MM.1S (cell line): Measurements from ENCODE around the gene ADAMTS4.

Experiments used
- DNase-seq: peaks from one replicate; pipeline ENCODE4 v3.0.0-alpha.2; 2015
- H2AFZ ChIP-seq: fragments of 300-600 bp; sonication (generic); 2 replicates; pipeline ENCODE4 v1.6.0; 2016; ENCODE audit warnings: antibody characterized with exemption, low read length
- H3F3A ChIP-seq: fragments of 300-600 bp; sonication (generic); 2 replicates; pipeline ENCODE4 v1.6.1; 2016; ENCODE audit warnings: mild to moderate bottlenecking, antibody characterized with exemption, low read length, moderate library complexity, mixed read lengths; ENCODE audit not compliant: insufficient read depth
- H3K27ac ChIP-seq: fragments of 300-600 bp; sonication (generic); 2 replicates; pipeline ENCODE4 v1.5.1; 2016; ENCODE audit warnings: mild to moderate bottlenecking, low read length
- H3K27me3 ChIP-seq: fragments of 300-600 bp; sonication (generic); replicated peaks from 2 replicates; pipeline ENCODE4 v1.6.0; 2016; ENCODE audit warnings: low read length; ENCODE audit not compliant: insufficient read depth
- H3K36me3 ChIP-seq: fragments of 300-600 bp; sonication (generic); replicated peaks from 2 replicates; pipeline ENCODE4 v1.6.1; 2016; ENCODE audit warnings: mild to moderate bottlenecking, low read length, mixed read lengths; ENCODE audit not compliant: insufficient read depth
- H3K4me1 ChIP-seq: fragments of 300-600 bp; sonication (generic); 2 replicates; pipeline ENCODE4 v1.6.1; 2016; ENCODE audit warnings: low read length, mixed read lengths
- H3K4me2 ChIP-seq: fragments of 300-600 bp; sonication (generic); 2 replicates; pipeline ENCODE4 v1.6.0; 2016; ENCODE audit warnings: low read depth, low read length
- H3K4me3 ChIP-seq: fragments of 300-600 bp; sonication (generic); 2 replicates; pipeline ENCODE4 v1.5.1; 2016; ENCODE audit warnings: low read length, mixed read lengths
- H3K79me2 ChIP-seq: fragments of 300-600 bp; sonication (generic); 2 replicates; pipeline ENCODE4 v1.6.1; 2016; ENCODE audit warnings: mixed run types, low read length, mixed read lengths
- H3K9ac ChIP-seq: fragments of 300-600 bp; sonication (generic); 2 replicates; pipeline ENCODE4 v1.6.1; 2016; ENCODE audit warnings: low read length, mixed read lengths
- H3K9me2 ChIP-seq: fragments of 300-600 bp; sonication (generic); replicated peaks from 2 replicates; pipeline ENCODE4 v1.6.1; 2016; ENCODE audit warnings: mild to moderate bottlenecking, low read length, mixed read lengths; ENCODE audit not compliant: insufficient read depth
- H3K9me3 ChIP-seq: fragments of 300-600 bp; sonication (generic); replicated peaks from 2 replicates; pipeline ENCODE4 v1.6.1; 2016; ENCODE audit warnings: mild to moderate bottlenecking, low read length, mixed read lengths; ENCODE audit not compliant: insufficient read depth
- H4K20me1 ChIP-seq: fragments of 300-600 bp; sonication (generic); 2 replicates; pipeline ENCODE4 v1.6.1; 2016; ENCODE audit warnings: mild to moderate bottlenecking, low read length, moderate library complexity, mixed read lengths; ENCODE audit not compliant: insufficient read depth
- CTCF ChIP-seq: fragments of 300-600 bp; sonication (generic); IDR thresholded peaks from 2 replicates; pipeline ENCODE4 v1.5.1; 2016; ENCODE audit warnings: antibody characterized with exemption, low read length, mixed read lengths
- EZH2 ChIP-seq: fragments of 300-600 bp; sonication (generic); optimal IDR thresholded peaks from 2 replicates; pipeline ENCODE3; 2017; ENCODE audit warnings: low read depth, mild to moderate bottlenecking, antibody characterized with exemption, low read length, mixed read lengths
- EZH2phosphoT487 ChIP-seq: fragments of 300-600 bp; sonication (generic); IDR thresholded peaks from 2 replicates; pipeline ENCODE4 v1.6.1; 2018; ENCODE audit warnings: antibody characterized with exemption, low read length

The ADAMTS4 gene

GRCh38 chr1:161198897-161199431, at the start of gene ADAMTS4:
Gene ADAMTS4 (minus strand): TSS chr1:161199054. CDS start chr1:161198627, 427 bp downstream.
- Histone ChIP-seq H3K4me3 (no peak within 1 kb of the TSS), H3K36me3 (no peaks in the 10 kb centered on the region), H3K4me1 (peaks cover 25% of the 10 kb centered on the region), H3K9ac (no peak within 1 kb of the TSS), H3K79me2 (peaks cover 22% of the 10 kb centered on the region), H3K4me2 (no peak within 1 kb of the TSS), H3K27me3 (no peaks in the 10 kb centered on the region), H3F3A (peaks cover 4% of the 10 kb centered on the region; the same call in 1 of the 2 replicates), H3K9me3 (no peaks in the 10 kb centered on the region), H2AFZ (no peak within 1 kb of the TSS), H4K20me1 (no peaks in the 10 kb centered on the region), H3K27ac (no peak within 1 kb of the TSS), H3K9me2 (no peaks in the 10 kb centered on the region)
- DNase-seq, result no peak
- TF ChIP-seq EZH2, result no peak
- no peak for TF ChIP-seq CTCF
- no peak for TF ChIP-seq EZH2phosphoT487

- H3K36me3 ChIP-seq, result no peaks in the 10 kb centered on the region
- no peaks in the 10 kb centered on the region for H3K79me2 ChIP-seq
- no peaks in the 10 kb centered on the region for H4K20me1 ChIP-seq
- H3K9me3 ChIP-seq, result no peaks in the 10 kb centered on the region
- H3K4me2 ChIP-seq, result no peak overlapping the region
- no peak for DNase-seq
- H2AFZ ChIP-seq, result no peak overlapping the region
- no peaks in the 10 kb centered on the region for H3K4me1 ChIP-seq
- H3K4me3 ChIP-seq, result no peak overlapping the region
- no peaks in the 10 kb centered on the region for H3K9me2 ChIP-seq
- H3K27ac ChIP-seq, result no peak overlapping the region
- H3K27me3 ChIP-seq, result no peaks in the 10 kb centered on the region
- no peak overlapping the region for H3K9ac ChIP-seq
- H3F3A ChIP-seq, result no peaks in the 10 kb centered on the region
- TF ChIP-seq EZH2phosphoT487 (no peak), CTCF (no peak), EZH2 (no peak)
Measured at GRCh38 chr1:161244888-161245287, 46.0 kb upstream of the ADAMTS4 start.

GRCh38 chr1:161242313-161242712, 43.5 kb upstream of the ADAMTS4 start:
- no peaks in the 10 kb centered on the region for H3K9me3 ChIP-seq
- DNase-seq, result no peak
- no peak overlapping the region for H3K4me2 ChIP-seq
- no peak overlapping the region for H3K4me3 ChIP-seq
- H3K4me1 ChIP-seq, result no peaks in the 10 kb centered on the region
- H3K27ac ChIP-seq, result no peak overlapping the region
- H2AFZ ChIP-seq, result no peak overlapping the region
- H3K9me2 ChIP-seq, result no peaks in the 10 kb centered on the region
- H4K20me1 ChIP-seq, result no peaks in the 10 kb centered on the region
- H3F3A ChIP-seq, result no peaks in the 10 kb centered on the region
- no peak for TF ChIP-seq EZH2
- no peak for TF ChIP-seq CTCF
- no peak for TF ChIP-seq EZH2phosphoT487
- H3K27me3 ChIP-seq, result no peaks in the 10 kb centered on the region
- H3K36me3 ChIP-seq, result no peaks in the 10 kb centered on the region
- H3K79me2 ChIP-seq, result no peaks in the 10 kb centered on the region
- H3K9ac ChIP-seq, result no peak overlapping the region
